Stimulated activated CD8-positive, alpha-beta memory T cell treated with anti-CD3 and anti-CD28 coated beads, Interleukin-15, amount 100 ng/mL, for 4 hours (primary cell): ENCODE measurements around the gene KRTCAP2.
"Not testable (repeated sequence)": the region's sequence is repeated elsewhere in the genome, so short reads cannot be mapped to it uniquely, and the experiment has no call there.

Experiments used
- DNase-seq, 2 donors: peaks; one replicate each; pipeline ENCODE4 v3.0.0-alpha.2; 2020; ENCODE audit warnings: low read depth in 2 of 2

Gene KRTCAP2

GRCh38 chr1:155172732-155173477 is at the start of gene KRTCAP2:
Gene KRTCAP2, minus strand, starts transcription at chr1:155173304. Its CDS starts 80 bp downstream, at chr1:155173224.
- peak; percentile 88 to 89 for DNase-seq

GRCh38 chr1:155220211-155220965 is 47.3 kb upstream of the KRTCAP2 start:
- not testable (repeated sequence) for DNase-seq

- DNase-seq, result no peak
These were observed 46.5 kb upstream of the KRTCAP2 start for GRCh38 chr1:155219592-155220031.

- no peak for DNase-seq
These were observed 45.9 kb upstream of the KRTCAP2 start for GRCh38 chr1:155218854-155219591.

GRCh38 chr1:155214702-155215101 is 41.6 kb upstream of the KRTCAP2 start:
- DNase-seq, result not testable (repeated sequence)

GRCh38 chr1:155212051-155212440 is 38.9 kb upstream of the KRTCAP2 start:
- not testable (repeated sequence) for DNase-seq

GRCh38 chr1:155211381-155212050 is 38.4 kb upstream of the KRTCAP2 start:
- DNase-seq, result not testable (repeated sequence)

- DNase-seq, result no peak
These were observed 37.4 kb upstream of the KRTCAP2 start for GRCh38 chr1:155210314-155211104.

GRCh38 chr1:155209312-155209721 is 36.2 kb upstream of the KRTCAP2 start:
- DNase-seq, result no peak

GRCh38 chr1:155208541-155209311 is 35.6 kb upstream of the KRTCAP2 start, which contains the start of gene MTX1:
Gene MTX1, plus strand, starts transcription at chr1:155208695. Its CDS starts 110 bp downstream, at chr1:155208805.
- peak; percentile 79 to 82 for DNase-seq

GRCh38 chr1:155207806-155208540 is 34.9 kb upstream of the KRTCAP2 start, which contains the start of gene THBS3:
Gene THBS3, minus strand, starts transcription at chr1:155207897. Its CDS starts 21 bp downstream, at chr1:155207876.
- no peak for DNase-seq

- DNase-seq, result peak; percentile 67 to 77
These were observed 34.0 kb upstream of the KRTCAP2 start for GRCh38 chr1:155206891-155207805.

- no peak for DNase-seq
These were observed 33.0 kb upstream of the KRTCAP2 start for GRCh38 chr1:155205969-155206593.

GRCh38 chr1:155205035-155205434 is 31.9 kb upstream of the KRTCAP2 start:
- DNase-seq, result no peak

- no peak for DNase-seq
These were observed 29.8 kb upstream of the KRTCAP2 start for GRCh38 chr1:155202731-155203515.

GRCh38 chr1:155202198-155202597 is 29.1 kb upstream of the KRTCAP2 start:
- DNase-seq, result no peak

GRCh38 chr1:155200920-155201319 is 27.8 kb upstream of the KRTCAP2 start:
- DNase-seq, result no peak
